HG03159 (cell line): ENCODE data around the gene CFAP61.

Source experiments
- ATAC-seq: cut with Tn5 transposase; IDR thresholded peaks from one replicate; pipeline ENCODE4 v1.9.1; 2021; ENCODE audit warnings: mild to moderate bottlenecking, moderate library complexity; ENCODE audit not compliant: unreplicated experiment

CFAP61 gene

DNA sequence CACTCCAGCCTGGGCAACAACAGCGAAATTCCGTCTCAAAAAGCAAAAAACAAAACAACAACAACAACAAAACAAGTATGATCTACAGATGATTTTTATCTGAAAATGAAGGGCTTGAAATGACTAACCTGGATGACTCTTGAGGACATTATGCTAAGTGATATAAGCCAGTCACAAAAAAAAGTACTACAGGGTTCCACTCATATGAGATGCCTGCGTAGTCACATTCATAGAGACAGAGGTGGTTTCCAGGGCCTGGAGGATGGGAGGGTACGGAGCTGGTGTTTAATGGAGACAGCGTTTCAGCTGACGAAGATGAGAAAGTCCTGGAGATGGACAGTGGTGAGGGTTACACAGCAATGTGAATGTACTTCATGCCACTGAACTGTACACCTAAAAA, 307.3 kb downstream of the CFAP61 start:
- ATAC-seq: no peak

DNA sequence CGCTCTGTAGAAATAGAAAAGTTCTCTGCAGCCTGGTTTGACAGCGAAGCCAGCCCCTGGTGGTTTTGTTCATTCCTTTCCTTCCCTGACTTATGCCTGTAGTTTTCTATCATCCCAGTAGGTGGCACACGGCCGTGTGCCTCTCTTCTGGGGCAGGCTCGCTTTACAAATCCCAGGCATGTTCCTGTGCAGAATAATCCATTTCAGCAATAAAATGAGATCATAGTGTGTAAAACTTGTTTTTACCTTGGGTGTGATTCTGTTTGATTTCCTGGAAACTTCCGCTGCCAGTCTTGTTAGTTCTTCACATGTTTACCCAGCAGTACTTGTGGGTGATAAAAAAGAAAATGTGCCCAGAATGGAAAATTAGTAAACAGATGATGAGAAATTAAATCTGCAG, 308.1 kb downstream of the CFAP61 start:
- ATAC-seq: no peak

DNA sequence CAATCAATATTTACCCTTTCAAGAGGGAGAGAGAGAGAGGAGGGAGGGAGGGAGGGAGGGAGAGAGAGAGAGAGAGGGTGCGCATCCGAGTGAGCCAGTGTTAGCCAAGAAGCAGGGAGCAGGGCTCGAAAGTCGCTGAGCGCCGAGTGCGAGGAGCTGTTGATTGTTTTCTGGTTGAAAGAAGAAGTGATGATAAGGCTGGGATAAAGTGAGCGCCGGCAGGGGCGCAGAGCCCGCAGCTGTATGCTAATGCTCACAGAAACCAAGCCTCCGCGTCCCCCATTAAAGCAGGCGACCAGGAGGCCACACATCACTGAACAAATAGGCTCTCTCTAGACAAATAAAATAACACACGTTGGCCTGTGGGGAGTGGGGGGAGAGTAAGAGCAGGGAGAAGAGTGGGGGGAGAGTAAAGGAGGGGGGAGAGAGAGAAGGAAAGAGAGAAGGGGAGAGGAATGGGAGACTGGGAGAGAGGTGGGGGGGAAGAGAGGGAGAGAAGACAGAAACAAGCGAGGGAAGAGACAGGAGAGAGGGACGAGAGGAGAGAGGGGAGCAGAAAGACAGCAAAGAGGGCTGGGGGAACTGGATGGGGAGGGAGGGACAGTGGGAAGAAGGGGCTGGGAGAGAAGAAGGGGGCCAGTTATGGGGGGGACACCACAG, 310.6 kb downstream of the CFAP61 start:
- no peak for ATAC-seq

DNA sequence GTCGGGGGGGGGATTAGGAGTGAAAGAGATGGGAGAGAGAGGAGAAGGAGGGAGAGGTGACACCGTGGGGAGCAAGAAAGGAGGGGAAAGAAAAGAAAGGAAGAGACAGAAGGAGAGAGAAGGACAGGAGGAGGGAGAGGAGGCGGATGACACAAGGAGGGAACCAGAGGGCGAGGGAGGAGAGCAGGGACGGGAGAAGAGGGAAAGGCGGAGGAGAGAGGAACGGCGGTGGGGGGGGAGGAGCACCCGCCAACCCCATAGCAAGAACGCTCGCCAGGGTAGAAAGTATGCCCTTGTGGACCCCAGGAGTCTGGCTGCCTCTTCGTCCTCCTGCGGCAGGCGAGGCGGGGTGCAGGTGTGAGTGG, 311.1 kb downstream of the CFAP61 start:
- ATAC-seq: no peak

DNA sequence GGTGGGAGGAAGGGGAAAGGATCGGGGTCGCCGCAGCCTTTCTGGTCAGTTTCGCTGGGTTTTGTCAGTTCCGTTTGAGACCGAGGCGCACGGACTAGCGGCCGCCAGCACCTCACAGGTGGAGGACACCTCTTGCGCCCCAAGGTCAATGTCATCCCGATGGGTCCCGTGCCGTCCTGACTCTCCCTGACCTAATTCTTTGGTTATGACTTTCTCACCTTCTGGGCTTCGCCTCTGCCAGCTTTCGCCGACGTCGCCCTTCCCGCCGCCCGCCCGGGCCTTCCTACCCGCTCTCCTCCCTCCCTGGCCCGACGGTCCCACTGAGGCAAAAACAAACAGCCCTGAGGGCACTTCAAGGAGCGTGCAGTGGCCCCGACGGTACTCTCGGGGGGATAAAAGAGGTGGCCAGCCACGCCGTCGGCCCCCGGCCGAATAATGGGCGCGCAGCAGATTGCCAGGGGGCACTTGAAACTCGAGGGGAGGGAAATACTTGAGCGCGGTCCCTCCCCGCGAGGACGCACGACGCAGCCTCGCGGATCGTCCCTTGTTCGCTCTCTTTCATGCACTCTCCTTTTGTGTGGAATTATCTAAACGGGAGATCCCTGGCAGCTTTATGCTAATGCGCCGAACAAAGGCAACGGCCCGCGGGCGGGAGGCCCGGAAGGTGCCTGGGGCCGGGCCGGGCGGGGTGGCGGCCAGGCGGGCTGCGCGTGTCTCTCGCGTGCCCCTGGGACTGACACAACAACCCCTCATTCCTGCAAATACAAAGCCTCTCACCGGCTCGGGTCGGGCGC, 311.7 kb downstream of the CFAP61 start:
- ATAC-seq: no peak

DNA sequence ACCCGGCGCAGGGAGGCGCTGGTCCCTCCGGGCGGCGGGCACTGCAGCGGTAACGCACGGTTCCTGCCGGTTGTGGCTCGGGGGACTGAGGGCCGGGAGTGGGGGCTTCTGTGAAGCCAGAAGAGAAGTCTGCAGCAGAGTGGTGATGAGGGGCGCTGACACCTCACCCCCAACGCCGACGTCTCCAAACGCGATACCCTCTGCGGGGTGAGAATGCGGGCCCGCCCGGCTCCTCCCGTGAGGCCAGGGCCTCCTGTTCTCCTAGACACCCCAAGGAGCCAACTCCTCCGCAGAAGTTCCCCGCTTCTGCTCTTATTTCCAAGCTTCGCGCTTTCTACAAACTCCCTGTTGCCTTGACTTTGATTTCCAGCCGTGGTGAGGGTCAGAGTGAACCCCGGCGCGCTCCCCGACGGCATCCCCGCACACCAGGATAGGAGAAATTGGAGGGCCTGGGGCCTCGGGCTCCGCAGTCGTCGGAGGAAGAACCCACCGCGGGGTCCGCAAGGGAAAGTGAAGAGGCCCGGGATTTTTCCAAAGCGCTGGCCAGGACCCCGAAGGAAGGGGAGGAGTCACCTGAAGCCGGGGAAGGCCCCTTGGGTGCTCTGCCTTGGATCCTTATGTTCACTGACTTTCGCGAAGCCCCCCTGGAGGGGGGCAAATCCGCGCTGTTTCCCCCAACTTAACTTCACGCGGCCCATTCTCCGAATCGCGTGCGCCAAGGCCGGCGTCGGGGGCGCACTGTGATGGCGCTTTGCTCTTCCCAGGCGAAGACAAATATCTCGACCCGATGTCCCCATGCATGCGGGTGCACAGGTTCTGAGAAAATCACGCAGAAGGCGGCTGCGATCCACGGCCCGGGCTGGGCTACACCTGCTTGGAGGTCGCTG, 312.5 kb downstream of the CFAP61 start:
- no peak for ATAC-seq

DNA sequence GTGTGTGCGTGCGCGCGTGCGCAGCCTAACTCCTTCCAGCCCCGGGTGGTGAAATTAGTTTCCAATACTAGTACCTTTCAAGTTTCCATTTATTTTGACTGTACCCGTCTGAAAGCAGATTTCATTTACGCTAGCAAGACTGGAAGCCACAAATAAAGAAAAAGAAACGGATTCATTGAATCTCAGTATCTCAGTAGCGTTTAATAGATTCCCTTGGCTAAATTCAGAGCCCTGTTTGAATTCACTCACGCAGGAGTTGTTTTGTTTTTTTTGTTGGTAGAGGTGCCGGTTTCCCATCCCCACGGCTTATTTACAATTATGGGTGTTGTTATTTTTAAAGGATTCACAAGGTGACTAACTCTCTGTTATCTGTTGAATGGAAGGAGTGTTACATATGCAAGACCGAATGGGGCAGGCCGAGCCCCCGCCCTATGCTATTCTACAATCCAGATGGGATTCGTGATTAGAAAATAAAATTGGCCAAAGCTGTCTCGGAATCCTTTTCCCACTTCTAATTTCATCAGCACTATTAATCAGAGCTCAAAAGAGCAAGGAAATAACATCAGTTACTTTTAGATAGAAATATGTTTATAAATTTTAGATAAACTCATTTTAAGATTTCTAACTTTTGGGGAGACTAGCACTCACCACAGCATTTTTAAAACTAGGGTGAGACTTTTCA, 313.3 kb downstream of the CFAP61 start:
- ATAC-seq: no peak

DNA sequence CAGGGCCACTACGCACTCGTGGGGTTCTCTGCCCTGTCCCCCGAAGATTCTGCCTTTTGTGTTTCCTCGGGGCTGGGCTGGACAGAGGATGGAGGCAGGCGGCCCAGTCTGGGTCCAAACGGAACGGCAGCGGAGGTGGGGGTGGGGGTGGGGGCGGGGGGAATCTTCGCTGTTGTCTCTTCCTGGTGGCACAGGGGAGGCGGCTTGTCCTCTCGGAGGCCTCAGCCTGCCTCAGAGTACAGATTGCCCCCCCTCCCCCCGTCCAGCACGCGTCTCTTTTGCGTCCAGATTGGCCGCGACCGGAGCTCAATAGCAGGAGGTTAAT, 314.2 kb downstream of the CFAP61 start:
- ATAC-seq: no peak

DNA sequence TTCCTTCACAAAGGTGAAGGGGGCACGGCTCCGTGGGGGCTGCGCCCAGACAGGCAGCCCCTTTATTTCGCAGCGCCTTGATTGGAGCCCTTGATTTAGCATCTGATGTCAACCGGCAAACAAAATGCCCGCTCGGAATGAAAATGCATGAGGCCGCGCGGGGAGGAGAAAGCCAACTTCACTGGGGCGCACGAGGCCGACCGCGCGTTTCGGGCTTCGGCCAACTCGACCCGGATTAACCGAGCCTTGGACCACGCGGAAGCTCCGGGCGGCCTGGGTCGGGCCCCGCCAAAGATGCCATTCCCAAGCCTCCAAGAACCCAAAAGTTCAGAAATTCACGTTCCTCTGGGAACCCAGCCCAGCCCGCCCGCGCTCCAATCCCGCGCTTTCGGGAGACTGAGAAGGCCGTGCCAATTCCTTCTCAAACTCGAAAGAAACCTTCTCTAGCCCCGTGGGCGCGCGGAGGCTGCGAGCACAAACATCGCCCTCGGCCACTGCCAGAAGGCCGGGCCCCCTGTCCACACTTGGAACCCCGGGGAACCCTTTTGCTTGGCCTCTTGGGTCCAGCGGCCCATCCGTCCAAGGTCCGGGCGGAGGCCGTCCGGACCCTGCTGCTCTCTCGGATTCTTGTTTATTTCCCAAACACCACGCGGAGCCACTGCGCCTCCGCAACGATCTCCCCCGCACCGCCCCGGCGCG, 314.7 kb downstream of the CFAP61 start:
- no peak for ATAC-seq

DNA sequence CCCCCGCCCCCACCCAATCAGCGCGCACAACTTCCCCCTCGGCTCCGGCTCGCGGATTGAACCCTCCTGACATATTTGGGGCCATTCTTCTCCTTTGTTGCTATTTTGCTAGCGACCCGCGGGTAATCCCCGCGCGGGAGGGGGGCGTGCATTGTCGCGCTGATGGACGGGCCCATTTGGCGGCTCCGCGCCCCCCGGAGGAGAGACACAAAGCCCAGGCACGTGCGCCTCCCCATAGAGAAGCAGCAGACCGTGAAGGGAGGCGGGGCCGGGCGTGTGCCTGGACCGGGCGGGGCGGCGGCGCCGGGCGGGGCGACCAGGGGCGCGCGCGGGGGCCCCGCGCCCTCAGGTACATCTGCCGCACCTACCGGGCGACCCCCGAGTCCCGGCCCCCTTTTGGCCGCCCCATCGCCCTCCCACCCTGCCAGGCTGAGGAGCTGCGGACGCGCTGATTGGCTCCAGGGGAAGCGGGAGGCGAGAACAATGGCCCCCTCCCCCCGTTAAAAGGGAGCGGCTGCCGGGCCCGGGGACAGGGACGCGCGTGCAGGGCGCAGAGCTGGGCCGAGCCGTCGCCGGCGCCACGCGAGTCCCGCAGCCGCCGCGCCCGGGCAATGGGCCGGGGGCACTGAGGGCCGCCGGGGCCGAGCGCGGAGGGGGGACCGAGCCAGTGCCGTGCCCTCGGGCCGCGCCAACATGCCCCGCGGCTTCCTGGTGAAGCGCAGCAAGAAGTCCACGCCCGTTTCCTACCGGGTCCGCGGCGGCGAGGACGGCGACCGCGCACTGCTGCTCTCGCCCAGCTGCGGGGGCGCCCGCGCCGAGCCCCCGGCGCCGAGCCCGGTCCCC, 315.5 kb downstream of the CFAP61 start, which contains the start of gene INSM1:
Gene INSM1 (plus strand): TSS at position 530 of the 843 bp plus-strand sequence. CDS start 164 bp downstream, at position 694.
- no peak for ATAC-seq

DNA sequence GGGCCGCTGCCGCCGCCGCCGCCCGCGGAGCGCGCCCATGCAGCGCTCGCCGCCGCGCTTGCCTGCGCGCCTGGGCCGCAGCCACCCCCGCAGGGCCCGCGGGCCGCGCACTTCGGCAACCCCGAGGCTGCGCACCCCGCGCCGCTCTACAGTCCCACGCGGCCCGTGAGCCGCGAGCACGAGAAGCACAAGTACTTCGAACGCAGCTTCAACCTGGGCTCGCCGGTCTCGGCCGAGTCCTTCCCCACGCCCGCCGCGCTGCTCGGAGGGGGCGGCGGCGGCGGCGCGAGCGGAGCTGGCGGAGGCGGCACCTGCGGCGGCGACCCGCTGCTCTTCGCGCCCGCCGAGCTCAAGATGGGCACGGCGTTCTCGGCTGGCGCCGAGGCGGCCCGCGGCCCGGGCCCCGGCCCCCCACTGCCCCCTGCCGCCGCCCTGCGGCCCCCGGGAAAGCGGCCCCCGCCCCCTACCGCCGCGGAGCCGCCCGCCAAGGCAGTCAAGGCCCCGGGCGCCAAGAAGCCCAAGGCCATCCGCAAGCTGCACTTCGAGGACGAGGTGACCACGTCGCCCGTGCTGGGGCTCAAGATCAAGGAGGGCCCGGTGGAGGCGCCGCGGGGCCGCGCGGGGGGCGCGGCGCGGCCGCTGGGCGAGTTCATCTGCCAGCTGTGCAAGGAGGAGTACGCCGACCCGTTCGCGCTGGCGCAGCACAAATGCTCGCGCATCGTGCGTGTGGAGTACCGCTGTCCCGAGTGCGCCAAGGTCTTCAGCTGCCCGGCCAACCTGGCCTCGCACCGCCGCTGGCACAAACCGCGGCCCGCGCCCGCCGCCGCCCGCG, 316.3 kb downstream of the CFAP61 start:
- no peak for ATAC-seq

DNA sequence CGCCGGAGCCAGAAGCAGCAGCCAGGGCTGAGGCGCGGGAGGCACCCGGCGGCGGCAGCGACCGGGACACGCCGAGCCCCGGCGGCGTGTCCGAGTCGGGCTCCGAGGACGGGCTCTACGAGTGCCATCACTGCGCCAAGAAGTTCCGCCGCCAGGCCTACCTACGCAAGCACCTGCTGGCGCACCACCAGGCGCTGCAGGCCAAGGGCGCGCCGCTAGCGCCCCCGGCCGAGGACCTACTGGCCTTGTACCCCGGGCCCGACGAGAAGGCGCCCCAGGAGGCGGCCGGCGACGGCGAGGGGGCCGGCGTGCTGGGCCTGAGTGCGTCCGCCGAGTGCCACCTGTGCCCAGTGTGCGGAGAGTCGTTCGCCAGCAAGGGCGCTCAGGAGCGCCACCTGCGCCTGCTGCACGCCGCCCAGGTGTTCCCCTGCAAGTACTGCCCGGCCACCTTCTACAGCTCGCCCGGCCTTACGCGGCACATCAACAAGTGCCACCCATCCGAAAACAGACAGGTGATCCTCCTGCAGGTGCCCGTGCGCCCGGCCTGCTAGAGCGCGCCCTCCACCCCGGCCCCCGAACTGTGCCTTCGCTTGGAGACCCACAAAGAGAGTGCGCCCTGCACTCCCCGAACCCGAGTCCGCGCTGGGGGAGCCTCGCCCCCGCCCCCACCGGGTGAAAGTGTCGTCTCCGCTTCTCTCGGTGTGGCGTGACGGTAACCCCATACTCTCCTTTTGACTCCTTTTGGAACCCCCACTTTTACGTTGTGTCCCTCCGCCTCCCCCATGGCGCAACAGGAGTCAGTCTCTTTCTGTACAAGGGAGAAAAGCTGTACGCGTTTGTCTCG, 317.1 kb downstream of the CFAP61 start:
- ATAC-seq: no peak

DNA sequence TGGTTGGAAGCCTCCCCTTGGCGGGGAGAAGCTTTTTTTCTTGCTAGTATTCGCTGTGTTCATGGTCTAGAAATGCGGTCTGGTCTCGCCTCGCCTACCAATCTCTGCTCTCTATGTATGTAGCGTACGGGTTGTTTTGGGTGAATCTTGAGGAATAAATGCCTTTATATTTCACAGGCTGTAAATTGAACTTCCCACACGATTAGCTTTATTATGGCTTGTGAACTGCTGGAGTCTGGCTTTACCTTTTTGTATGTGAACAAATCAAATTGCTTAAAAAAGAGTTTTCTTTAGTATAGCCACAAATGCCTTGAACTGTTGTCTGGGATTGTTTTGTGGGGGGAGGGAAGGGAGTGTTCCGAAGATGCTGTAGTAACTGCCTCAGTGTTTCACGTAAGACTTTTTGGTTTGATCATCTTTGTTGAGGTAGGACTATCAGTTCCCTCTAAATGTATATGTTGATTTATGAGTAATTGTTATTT, 317.8 kb downstream of the CFAP61 start:
- ATAC-seq: no peak

DNA sequence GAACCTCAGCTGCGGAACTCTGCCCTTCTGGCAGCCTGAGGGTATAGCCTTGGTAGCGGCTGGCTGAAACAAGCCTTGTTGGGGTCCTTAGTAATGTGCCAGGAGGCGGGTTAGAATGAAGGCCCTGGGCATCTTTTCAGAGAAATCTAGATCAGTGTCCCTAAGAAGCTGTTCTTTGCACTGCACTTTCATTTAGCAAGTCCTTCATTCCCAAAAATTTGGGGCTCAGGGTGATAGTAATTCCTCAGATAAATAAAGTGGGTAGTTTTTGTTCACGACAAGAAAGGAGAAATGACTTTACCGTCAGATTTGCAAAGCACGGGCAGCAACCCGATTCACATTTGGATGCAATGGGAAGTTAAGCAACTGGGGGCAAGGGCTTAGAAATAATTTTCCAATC, 318.8 kb downstream of the CFAP61 start:
- ATAC-seq: no peak

DNA sequence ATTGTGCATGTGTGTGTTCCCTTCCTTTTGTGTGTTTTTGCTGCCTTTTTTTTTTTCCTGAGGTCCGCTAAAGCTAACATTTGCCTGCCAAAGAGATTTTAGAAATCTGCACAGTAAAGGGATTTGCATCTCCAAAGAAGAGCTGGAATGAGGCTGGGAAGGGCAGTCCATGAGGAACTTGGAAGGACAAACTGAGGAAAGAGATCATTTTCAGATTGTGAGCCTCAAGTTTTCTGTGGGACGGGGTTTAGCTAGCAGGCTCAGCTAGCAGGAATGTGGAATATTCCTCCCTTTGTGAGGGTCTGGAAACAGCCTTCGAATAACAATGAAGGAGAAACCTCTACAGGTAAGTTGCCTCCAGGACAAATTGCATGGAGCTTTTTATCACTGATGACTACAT, 319.3 kb downstream of the CFAP61 start:
- no peak for ATAC-seq

DNA sequence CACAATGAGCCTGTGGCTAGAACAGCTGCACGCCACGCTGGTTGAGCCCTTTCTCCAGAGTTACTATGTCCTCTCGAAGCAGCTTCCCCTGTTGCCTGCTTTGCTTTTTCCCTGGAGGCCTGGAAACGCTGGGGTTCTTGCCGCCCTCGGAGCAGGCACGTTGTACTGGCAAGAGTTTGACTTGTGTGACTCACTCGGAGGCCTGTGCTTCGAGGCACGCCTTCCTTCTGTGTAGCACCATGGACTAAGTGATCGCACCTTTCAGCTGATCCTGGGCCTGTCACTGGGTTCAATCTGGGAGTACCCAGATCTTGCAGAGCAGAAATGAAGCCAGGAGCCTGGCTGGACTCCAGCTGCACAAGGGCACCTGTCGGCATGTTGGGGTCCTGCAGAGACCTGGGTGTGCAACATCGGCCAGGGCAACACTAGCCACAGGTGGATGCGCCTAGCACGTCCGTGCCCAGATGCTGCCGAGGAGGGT, 320.8 kb downstream of the CFAP61 start:
- no peak for ATAC-seq

DNA sequence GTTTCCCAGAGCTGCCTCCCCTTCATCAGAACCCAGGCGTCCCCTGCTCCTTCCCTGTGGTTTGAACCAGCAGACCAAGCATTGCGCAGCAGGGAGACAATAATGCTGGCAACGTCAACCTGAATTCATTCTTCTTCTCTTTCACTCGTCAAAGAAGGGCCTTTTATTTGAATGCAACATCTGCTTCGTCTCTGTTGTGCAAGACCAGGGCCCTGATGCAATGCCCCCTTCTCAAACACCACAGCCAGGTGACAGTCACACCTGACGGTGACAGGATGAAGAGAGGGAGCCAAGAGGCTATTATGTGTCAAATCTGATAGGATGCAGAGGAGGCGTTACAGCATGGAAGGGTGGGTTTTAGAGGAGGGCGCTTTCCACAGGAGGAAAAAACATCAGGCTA, 323.5 kb downstream of the CFAP61 start:
- ATAC-seq: no peak

DNA sequence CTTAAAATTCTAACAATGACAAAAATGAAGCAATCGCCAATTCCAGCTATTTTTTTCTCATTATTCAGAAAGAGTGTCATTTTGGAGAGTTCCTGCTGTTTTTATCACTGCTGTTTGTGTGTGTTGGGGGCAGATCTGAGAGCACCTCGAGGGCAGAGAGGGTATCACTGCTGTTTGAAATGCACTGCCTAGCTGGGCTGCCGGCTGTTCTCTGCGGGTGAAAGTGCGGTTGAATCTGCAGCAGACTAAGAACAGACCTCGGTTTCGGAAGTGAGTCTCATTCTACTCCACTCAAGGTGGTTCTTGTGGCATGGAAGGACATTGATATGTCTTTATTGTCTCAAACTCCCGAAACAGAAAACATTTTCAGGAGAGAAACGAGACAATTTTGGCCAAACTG, 333.9 kb downstream of the CFAP61 start:
- no peak for ATAC-seq
